T-helper 1 cell treated with Interleukin-12 subunit alpha and Interleukin-12 subunit beta and Interleukin-4 antibody, amounts not matched to agents 30 μg/mL and 1 μg/mL, for 36 hours (primary cell): ENCODE measurements around the gene PLAC8L1.
"Not testable (repeated sequence)": the region's sequence is repeated elsewhere in the genome, so short reads cannot be mapped to it uniquely, and the experiment has no call there.

Source experiments
- H3K27ac Mint-ChIP-seq: one replicate; pipeline ENCODE4 v1.8.0; 2021; ENCODE audit warnings: mild to moderate bottlenecking, mixed read lengths
- H3K27me3 Mint-ChIP-seq: one replicate; pipeline ENCODE4 v1.8.0; 2021; ENCODE audit warnings: low read depth, mixed read lengths
- H3K36me3 Mint-ChIP-seq: one replicate; pipeline ENCODE4 v1.8.0; 2021; ENCODE audit warnings: low read depth, mixed read lengths
- H3K4me1 Mint-ChIP-seq: one replicate; pipeline ENCODE4 v1.8.0; 2021; ENCODE audit warnings: low read depth, mixed read lengths
- H3K4me3 Mint-ChIP-seq: one replicate; pipeline ENCODE4 v1.8.0; 2021; ENCODE audit warnings: mild to moderate bottlenecking, moderate library complexity, mixed read lengths
- H3K9me3 Mint-ChIP-seq: one replicate; pipeline ENCODE4 v1.8.0; 2021; ENCODE audit warnings: mixed read lengths

PLAC8L1 gene, protein sequence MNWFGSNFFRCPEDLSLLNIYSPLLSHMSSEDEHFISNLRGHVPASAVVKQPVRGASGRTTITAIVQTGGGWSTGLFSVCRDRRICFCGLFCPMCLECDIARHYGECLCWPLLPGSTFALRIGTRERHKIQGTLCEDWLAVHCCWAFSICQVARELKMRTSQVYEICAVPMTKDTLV

DNA sequence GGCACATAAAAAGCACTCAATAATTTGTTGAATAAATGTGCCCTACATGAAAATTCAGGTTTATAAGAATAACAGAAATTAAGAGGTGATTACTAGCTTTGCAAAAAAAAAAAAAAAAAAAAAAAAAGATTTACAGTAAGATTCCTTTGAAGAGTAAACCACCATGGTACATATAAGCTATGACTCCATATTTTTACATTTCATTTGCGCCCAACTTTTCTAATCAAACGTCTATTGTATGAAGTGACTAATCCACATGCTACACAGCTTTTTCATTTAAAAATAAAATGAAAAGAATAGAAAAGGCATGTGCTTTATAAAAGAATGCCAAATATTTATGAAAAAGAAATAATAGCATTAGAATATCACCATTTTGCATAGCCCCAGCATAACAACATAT lies at the start of gene PLAC8L1:
TSS of gene PLAC8L1 (minus strand) at position 101 of the 400 bp plus-strand sequence. CDS start 1,266 bp downstream, outside the sequence.
- Mint-ChIP-seq H3K4me1 (no peaks in the 10 kb centered on the region), H3K9me3 (no peaks in the 10 kb centered on the region), H3K27me3 (no peaks in the 10 kb centered on the region), H3K27ac (no peak within 1 kb of the TSS), H3K36me3 (peaks cover 5% of the 10 kb centered on the region), H3K4me3 (no peak within 1 kb of the TSS)

DNA sequence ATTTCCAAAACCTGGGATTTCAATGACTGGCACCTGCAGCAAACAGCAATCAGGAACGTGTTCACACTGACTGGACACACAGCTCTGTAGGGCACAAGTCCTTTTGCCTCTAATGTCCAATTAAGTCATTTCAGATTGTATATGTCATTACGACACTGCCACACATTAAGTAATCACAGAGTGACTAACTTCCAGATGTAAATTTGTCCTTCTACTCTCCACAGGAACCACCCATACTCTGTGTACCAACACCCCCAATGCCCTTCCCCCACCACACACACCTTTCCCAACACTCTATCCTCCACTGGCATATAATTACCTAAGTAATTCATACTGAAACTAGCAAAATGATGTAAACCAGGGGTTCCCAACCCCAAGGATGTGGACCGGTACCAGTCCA lies 46.6 kb upstream of the PLAC8L1 start:
- Mint-ChIP-seq H3K4me1 (no peaks in the 10 kb centered on the region), H3K4me3 (no peak overlapping the region), H3K27me3 (no peaks in the 10 kb centered on the region), H3K9me3 (no peaks in the 10 kb centered on the region), H3K36me3 (peaks cover 53% of the 10 kb centered on the region), H3K27ac (no peak overlapping the region)

- no peaks in the 10 kb centered on the region for H3K9me3 Mint-ChIP-seq
- peaks cover 39% of the 10 kb centered on the region for H3K36me3 Mint-ChIP-seq
- no peaks in the 10 kb centered on the region for H3K27me3 Mint-ChIP-seq
- no peak overlapping the region for H3K27ac Mint-ChIP-seq
- no peak overlapping the region for H3K4me3 Mint-ChIP-seq
- H3K4me1 Mint-ChIP-seq = no peaks in the 10 kb centered on the region
Observed at GRCh38 chr5:146137967-146138403, 32.6 kb upstream of the PLAC8L1 start.

DNA sequence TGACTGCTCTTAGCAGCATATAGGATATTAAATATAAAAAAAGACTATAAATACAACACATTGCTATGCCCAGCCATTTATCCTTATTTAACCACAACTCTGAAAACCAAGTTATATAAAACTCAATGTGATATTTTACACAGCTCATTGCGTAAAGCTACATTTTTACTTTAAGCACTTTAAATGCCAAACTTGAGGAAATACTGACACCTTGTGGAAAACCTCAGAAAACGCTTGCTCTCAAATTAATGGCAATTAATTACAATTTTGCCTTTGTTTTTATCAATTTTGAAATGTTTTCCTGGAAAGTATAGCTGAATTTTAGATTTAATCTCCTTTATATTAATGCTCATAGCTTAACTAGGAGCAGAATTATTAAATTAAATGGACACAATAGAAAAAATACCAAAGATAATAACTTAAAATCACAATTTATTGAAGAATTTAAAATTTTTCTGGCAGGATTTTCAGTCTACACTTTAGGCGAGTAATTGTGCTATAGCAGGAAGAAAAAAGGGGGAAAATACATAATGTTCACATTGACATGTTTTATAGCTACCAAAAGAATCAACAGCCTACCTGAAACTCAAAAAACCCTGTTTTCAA lies 25.2 kb upstream of the PLAC8L1 start:
- Mint-ChIP-seq H3K36me3 (peaks cover 38% of the 10 kb centered on the region), H3K27ac (no peak overlapping the region), H3K27me3 (no peaks in the 10 kb centered on the region), H3K4me1 (no peaks in the 10 kb centered on the region), H3K9me3 (no peaks in the 10 kb centered on the region), H3K4me3 (no peak overlapping the region)

DNA sequence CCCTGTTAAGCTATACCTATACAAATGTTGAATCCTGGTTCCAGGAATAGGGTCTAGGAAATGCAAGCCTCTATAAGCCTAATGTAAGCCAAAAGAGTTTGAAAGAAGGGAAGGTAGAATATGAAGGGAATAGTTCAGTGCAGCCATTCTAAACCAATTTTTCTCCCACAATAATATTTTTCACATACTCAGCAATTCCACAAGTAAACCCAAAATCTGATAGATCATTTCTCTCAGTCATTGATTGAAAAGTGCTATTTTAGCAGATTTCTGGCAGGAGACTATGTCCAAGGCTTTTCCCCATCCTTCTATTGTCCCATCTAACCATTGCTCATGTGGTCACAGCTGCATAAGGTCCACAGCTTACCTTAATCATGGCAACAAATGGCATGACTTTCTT lies 20.7 kb upstream of the PLAC8L1 start:
- H3K4me1 Mint-ChIP-seq = no peaks in the 10 kb centered on the region
- H3K36me3 Mint-ChIP-seq = peaks cover 51% of the 10 kb centered on the region
- peaks cover 4% of the 10 kb centered on the region for H3K9me3 Mint-ChIP-seq
- no peak overlapping the region for H3K27ac Mint-ChIP-seq
- no peak overlapping the region for H3K4me3 Mint-ChIP-seq
- H3K27me3 Mint-ChIP-seq = no peaks in the 10 kb centered on the region

DNA sequence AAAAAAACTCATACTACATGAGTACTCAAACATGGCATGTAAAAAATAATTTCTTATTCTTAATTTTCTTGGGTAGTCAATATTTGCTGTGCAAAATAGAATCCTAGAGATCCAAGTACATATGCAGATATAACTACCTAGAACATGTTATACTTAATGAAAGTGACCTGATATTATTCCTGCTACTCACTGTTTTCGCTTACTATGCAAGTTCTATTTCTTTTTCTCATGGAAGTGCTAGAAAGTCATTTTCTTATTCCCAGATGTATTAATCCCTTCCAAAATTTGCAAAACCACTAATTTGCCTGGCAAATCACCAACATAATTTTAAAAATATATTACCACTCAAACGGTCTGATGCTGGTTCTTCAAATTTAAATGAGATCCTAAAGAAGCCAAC lies 19.2 kb upstream of the PLAC8L1 start:
- Mint-ChIP-seq H3K9me3 (peaks cover 4% of the 10 kb centered on the region), H3K4me1 (no peaks in the 10 kb centered on the region), H3K4me3 (no peak overlapping the region), H3K36me3 (peaks cover 57% of the 10 kb centered on the region), H3K27ac (no peak overlapping the region), H3K27me3 (no peaks in the 10 kb centered on the region)

DNA sequence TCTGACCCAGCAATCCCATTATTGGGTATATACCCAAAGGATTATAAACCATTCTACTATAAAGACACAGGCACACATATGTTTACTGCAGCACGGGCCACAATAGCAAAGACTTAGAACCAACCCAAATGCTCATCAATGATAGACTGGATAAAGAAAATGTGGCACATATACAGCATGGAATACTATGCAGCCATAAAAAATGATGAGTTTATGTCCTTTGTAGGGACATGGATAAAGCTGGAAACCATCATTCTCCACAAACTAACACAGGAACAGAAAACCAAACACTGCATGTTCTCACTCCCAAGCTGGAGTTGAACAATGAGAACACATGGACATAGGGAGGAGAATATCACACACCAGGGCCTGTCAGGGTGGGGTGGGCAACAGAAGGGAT lies 16.1 kb upstream of the PLAC8L1 start:
- H3K27ac Mint-ChIP-seq, H3K4me1 Mint-ChIP-seq, H3K4me3 Mint-ChIP-seq, H3K27me3 Mint-ChIP-seq, H3K9me3 Mint-ChIP-seq: not testable (repeated sequence)
- H3K36me3 Mint-ChIP-seq = peaks cover 63% of the 10 kb centered on the region

- peaks cover 4% of the 10 kb centered on the region for H3K9me3 Mint-ChIP-seq
- no peaks in the 10 kb centered on the region for H3K27me3 Mint-ChIP-seq
- no peaks in the 10 kb centered on the region for H3K4me1 Mint-ChIP-seq
- no peak overlapping the region for H3K27ac Mint-ChIP-seq
- no peak overlapping the region for H3K4me3 Mint-ChIP-seq
- H3K36me3 Mint-ChIP-seq = peaks cover 48% of the 10 kb centered on the region
Observed at GRCh38 chr5:146118322-146118721, 12.9 kb upstream of the PLAC8L1 start.

GRCh38 chr5:146117216-146117615 lies 11.8 kb upstream of the PLAC8L1 start:
- H3K27ac Mint-ChIP-seq, H3K9me3 Mint-ChIP-seq, H3K27me3 Mint-ChIP-seq, H3K4me3 Mint-ChIP-seq, H3K4me1 Mint-ChIP-seq: not testable (repeated sequence)
- H3K36me3 Mint-ChIP-seq = peaks cover 47% of the 10 kb centered on the region

DNA sequence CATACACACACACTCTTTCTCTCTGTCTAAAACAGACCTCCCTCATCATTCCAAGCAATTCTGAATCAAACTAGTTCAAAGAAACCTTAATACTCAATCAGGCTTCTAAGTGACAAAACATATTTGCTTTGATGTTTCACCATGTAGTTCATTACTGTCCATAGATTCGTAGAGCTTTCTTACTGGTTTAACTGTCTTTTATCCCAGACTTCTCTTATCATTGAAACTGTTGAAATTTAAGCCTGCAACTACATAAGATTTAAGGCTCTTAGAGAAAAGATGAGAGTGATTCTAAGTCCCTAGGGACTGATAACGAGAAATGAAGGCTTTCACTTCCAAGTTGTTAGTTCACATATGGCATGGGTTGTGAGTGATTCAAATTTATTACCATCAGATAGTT lies 11.0 kb upstream of the PLAC8L1 start:
- Mint-ChIP-seq H3K4me3 (no peak overlapping the region), H3K27me3 (no peaks in the 10 kb centered on the region), H3K36me3 (peaks cover 42% of the 10 kb centered on the region), H3K4me1 (no peaks in the 10 kb centered on the region), H3K27ac (no peak overlapping the region), H3K9me3 (peaks cover under 1% of the 10 kb centered on the region)

- Mint-ChIP-seq H3K4me1 (no peaks in the 10 kb centered on the region), H3K36me3 (peaks cover 14% of the 10 kb centered on the region), H3K27ac (no peak overlapping the region), H3K4me3 (no peak overlapping the region), H3K9me3 (no peaks in the 10 kb centered on the region), H3K27me3 (no peaks in the 10 kb centered on the region)
Observed at GRCh38 chr5:146112476-146112875, 7.1 kb upstream of the PLAC8L1 start.

- Mint-ChIP-seq H3K9me3 (no peaks in the 10 kb centered on the region), H3K27me3 (no peaks in the 10 kb centered on the region)
Observed at GRCh38 chr5:146111409-146111808, 6.0 kb upstream of the PLAC8L1 start.

GRCh38 chr5:146109379-146109778 lies 4.0 kb upstream of the PLAC8L1 start:
- Mint-ChIP-seq H3K4me1 (no peaks in the 10 kb centered on the region), H3K4me3 (no peak overlapping the region), H3K27ac (no peak overlapping the region), H3K9me3 (no peaks in the 10 kb centered on the region), H3K36me3 (peaks cover 14% of the 10 kb centered on the region), H3K27me3 (no peaks in the 10 kb centered on the region)

More at GRCh38 chr5:146111409-146111808, 6.0 kb upstream of the PLAC8L1 start:
- H3K4me1 Mint-ChIP-seq = no peaks in the 10 kb centered on the region
- no peak overlapping the region for H3K27ac Mint-ChIP-seq
- H3K36me3 Mint-ChIP-seq = peaks cover 11% of the 10 kb centered on the region
- H3K4me3 Mint-ChIP-seq = no peak overlapping the region

- not testable (repeated sequence) for H3K27me3 Mint-ChIP-seq
Observed at GRCh38 chr5:146108870-146109269, 3.5 kb upstream of the PLAC8L1 start.

GRCh38 chr5:146107901-146108300 lies 2.5 kb upstream of the PLAC8L1 start:
- Mint-ChIP-seq H3K36me3 (peaks cover 11% of the 10 kb centered on the region), H3K27ac (no peak overlapping the region), H3K27me3 (no peaks in the 10 kb centered on the region), H3K9me3 (no peaks in the 10 kb centered on the region), H3K4me1 (no peaks in the 10 kb centered on the region), H3K4me3 (no peak overlapping the region)

More at GRCh38 chr5:146108870-146109269, 3.5 kb upstream of the PLAC8L1 start:
- not testable (repeated sequence) for H3K9me3 Mint-ChIP-seq, H3K4me1 Mint-ChIP-seq, H3K4me3 Mint-ChIP-seq, H3K27ac Mint-ChIP-seq
- peaks cover 14% of the 10 kb centered on the region for H3K36me3 Mint-ChIP-seq
